GM19324 (cell line): ENCODE results near the gene GPATCH2.
"Not testable (repeated sequence)": the region's sequence is repeated elsewhere in the genome, so short reads cannot be mapped to it uniquely, and the experiment has no call there.

Experiments used
- ATAC-seq: cut with Tn5 transposase; IDR thresholded peaks from one replicate; pipeline ENCODE4 v1.9.1; 2021; ENCODE audit warnings: mild to moderate bottlenecking, moderate library complexity; ENCODE audit not compliant: unreplicated experiment, low FRiP score

GPATCH2 gene

DNA sequence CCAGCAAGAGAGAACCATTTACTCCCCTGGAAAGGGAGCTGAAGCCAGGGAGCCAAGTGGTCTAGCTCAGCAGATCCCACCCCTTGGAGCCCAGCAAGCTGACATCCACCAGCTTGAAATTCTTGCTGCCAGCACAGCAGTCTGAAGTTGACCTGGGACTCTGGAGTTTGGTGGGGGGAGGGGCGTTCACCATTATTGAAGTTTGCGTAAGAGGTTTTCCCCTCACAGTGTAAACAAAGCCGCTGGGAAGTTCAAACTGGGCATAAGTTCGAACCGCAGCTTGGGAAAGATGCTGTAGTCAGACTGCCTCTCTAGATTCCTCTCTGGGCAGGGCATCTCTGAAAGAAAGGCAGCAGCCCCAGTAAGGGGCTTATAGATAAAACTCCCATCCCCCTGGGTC, 251.1 kb downstream of the GPATCH2 start:
- ATAC-seq: not testable (repeated sequence)

DNA sequence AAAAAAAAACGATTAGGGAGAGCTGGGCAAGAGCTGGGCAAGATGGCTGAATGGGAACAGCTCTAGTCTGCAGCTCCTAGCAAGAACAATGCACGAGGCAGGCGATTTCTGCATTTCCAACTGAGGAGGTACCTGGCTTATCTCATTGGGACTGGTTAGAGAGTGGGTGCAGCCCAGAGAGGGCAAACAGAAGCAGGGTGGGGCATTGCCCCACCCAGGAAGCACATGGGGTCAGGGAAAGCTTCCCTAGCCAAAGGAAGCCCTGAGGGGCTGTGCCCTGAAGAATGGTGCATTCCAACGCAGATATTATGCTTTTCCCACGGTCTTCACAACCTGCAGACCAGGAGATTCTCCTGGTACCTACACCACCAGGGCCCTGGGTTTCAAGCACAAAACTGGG, 251.6 kb downstream of the GPATCH2 start:
- ATAC-seq: no peak
